ENCODE results near the gene SOBP. TPM values are rescaled to one million over a fixed set of nuclear protein-coding genes. Genes with fewer than 3 reads are reported as not detected.

SOBP gene
- total RNA-seq, 2 donors from 2014 or later = 1.5 to 1.9 TPM

- H3K4me1 Mint-ChIP-seq = peaks cover 2% of the 10 kb centered on the region
- peaks cover 27% of the 10 kb centered on the region for H3K27me3 Mint-ChIP-seq (ENCODE audit: insufficient read depth)
- Histone ChIP-seq H3K9me3 (ENCODE audit: control insufficient read depth, low read length) (peaks cover 7% of the 10 kb centered on the region), H3K9ac (ENCODE audit: extremely low read depth, low read length, poor library complexity, severe bottlenecking) (no peak overlapping the region), H3K27me3 (ENCODE audit: control insufficient read depth, insufficient read depth, low read length, poor library complexity, severe bottlenecking) (peaks cover 15% of the 10 kb centered on the region), H3K27ac (ENCODE audit: low read depth, low read length) (no peak overlapping the region), H3K4me1 (ENCODE audit: control insufficient read depth, insufficient read depth, low read length) (no peaks in the 10 kb centered on the region), H3K4me3 (ENCODE audit: low read length) (no peak overlapping the region), H3K36me3 (ENCODE audit: control insufficient read depth, insufficient read depth, low read length) (no peaks in the 10 kb centered on the region)
- no peak for TF ChIP-seq CTCF (conservative IDR thresholded peaks at IDR 0.05)
- H3K9me3 Mint-ChIP-seq = no peaks in the 10 kb centered on the region
- H3K36me3 Mint-ChIP-seq (ENCODE audit: low read depth) = no peaks in the 10 kb centered on the region
- no peak overlapping the region for H3K4me3 Mint-ChIP-seq
- DNase-seq = peak; percentile 82
- H3K27ac Mint-ChIP-seq = no peak overlapping the region
- 85 to 100% methylated on average over 2 to 4 of the region's 4 CpGs for WGBS, 2 experiments (ENCODE audit: insufficient coverage in 1 of 2, insufficient read length in 1 of 2)
Observed at GRCh38 chr6:107679457-107679856, 189.5 kb downstream of the SOBP start.

GRCh38 chr6:107682721-107683120 is 192.8 kb downstream of the SOBP start:
- peaks cover 3% of the 10 kb centered on the region for H3K9me3 Mint-ChIP-seq
- H3K27ac Mint-ChIP-seq = no peak overlapping the region
- Histone ChIP-seq H3K4me1 (ENCODE audit: control insufficient read depth, insufficient read depth, low read length) (no peaks in the 10 kb centered on the region), H3K27ac (ENCODE audit: low read depth, low read length) (no peak overlapping the region), H3K9me3 (ENCODE audit: control insufficient read depth, low read length) (peaks cover 14% of the 10 kb centered on the region), H3K9ac (ENCODE audit: extremely low read depth, low read length, poor library complexity, severe bottlenecking) (no peak overlapping the region), H3K36me3 (ENCODE audit: control insufficient read depth, insufficient read depth, low read length) (no peaks in the 10 kb centered on the region), H3K4me3 (ENCODE audit: low read length) (no peak overlapping the region), H3K27me3 (ENCODE audit: control insufficient read depth, insufficient read depth, low read length, poor library complexity, severe bottlenecking) (no peaks in the 10 kb centered on the region)
- no peak for TF ChIP-seq CTCF (conservative IDR thresholded peaks at IDR 0.05)
- no peak for DNase-seq
- H3K36me3 Mint-ChIP-seq (ENCODE audit: low read depth) = no peaks in the 10 kb centered on the region
- H3K4me1 Mint-ChIP-seq = no peaks in the 10 kb centered on the region
- H3K4me3 Mint-ChIP-seq = no peak overlapping the region
- H3K27me3 Mint-ChIP-seq (ENCODE audit: insufficient read depth) = peaks cover 13% of the 10 kb centered on the region
- WGBS, 2 experiments (ENCODE audit: insufficient coverage in 1 of 2, insufficient read length in 1 of 2) = 96 to 100% methylated on average over 1 to 3 of the region's 3 CpGs

GRCh38 chr6:107683183-107683582 is 193.3 kb downstream of the SOBP start:
- Histone ChIP-seq H3K27me3 (ENCODE audit: control insufficient read depth, insufficient read depth, low read length, poor library complexity, severe bottlenecking) (no peaks in the 10 kb centered on the region), H3K9ac (ENCODE audit: extremely low read depth, low read length, poor library complexity, severe bottlenecking) (no peak overlapping the region), H3K9me3 (ENCODE audit: control insufficient read depth, low read length) (peaks cover 14% of the 10 kb centered on the region), H3K4me1 (ENCODE audit: control insufficient read depth, insufficient read depth, low read length) (no peaks in the 10 kb centered on the region), H3K4me3 (ENCODE audit: low read length) (no peak overlapping the region), H3K27ac (ENCODE audit: low read depth, low read length) (no peak overlapping the region), H3K36me3 (ENCODE audit: control insufficient read depth, insufficient read depth, low read length) (no peaks in the 10 kb centered on the region)
- Mint-ChIP-seq H3K9me3 (peaks cover 3% of the 10 kb centered on the region), H3K27ac (no peak overlapping the region), H3K27me3 (ENCODE audit: insufficient read depth) (peaks cover 13% of the 10 kb centered on the region), H3K4me1 (no peaks in the 10 kb centered on the region), H3K4me3 (no peak overlapping the region), H3K36me3 (ENCODE audit: low read depth) (no peaks in the 10 kb centered on the region)
- WGBS, 2 experiments (ENCODE audit: insufficient coverage in 1 of 2, insufficient read length in 1 of 2) = 90% methylated on average over 2 of the region's 2 CpGs; no CpG with 5 or more reads in 1 of the 2 experiments
- DNase-seq = no peak
- TF ChIP-seq CTCF (conservative IDR thresholded peaks at IDR 0.05) = no peak

Data from endodermal cell (in vitro differentiated cells).